Activated CD4-positive, alpha-beta memory T cell treated with anti-CD3 and anti-CD28 coated beads for 36 hours (primary cell): ENCODE data around the gene SEC22C. TPM values are rescaled to one million over a fixed set of nuclear protein-coding genes. Genes with fewer than 3 reads are reported as not detected.

Experiments
- total RNA-seq, 2 experiments: library from RNA; stranded (reverse); gene quantifications; one replicate each; pipeline ENCODE4 v1.2.3, GENCODE V29; 2021

The SEC22C gene
- total RNA-seq, 2 experiments from 2014 or later = 47.0 to 49.2 TPM

Other genes with a start within 250 kb of the SEC22C start
- not detected for gene LYZL4, start 171.4 kb downstream of the SEC22C start, total RNA-seq
- 1 to 10 TPM; 5.9 to 6.5 TPM for gene VIPR1, start 79.3 kb downstream of the SEC22C start, total RNA-seq
- 10 to 100 TPM; 58.0 to 59.3 TPM for gene SS18L2, start 8.9 kb upstream of the SEC22C start, total RNA-seq
- 10 to 100 TPM; 65.9 to 73.9 TPM for gene NKTR, start 18.7 kb upstream of the SEC22C start, total RNA-seq
- gene ZBTB47, start 71.7 kb upstream of the SEC22C start, total RNA-seq = 1 to 10 TPM; 1.0 to 1.1 TPM
- gene KLHL40, start 103.6 kb upstream of the SEC22C start, total RNA-seq = not detected
- not detected for gene HHATL, start 120.8 kb upstream of the SEC22C start, total RNA-seq
- gene CCDC13, start 191.3 kb upstream of the SEC22C start, total RNA-seq = under 1 TPM in 1 of 2 experiments, not detected in 1; 0.76 TPM
- gene HIGD1A, start 222.5 kb upstream of the SEC22C start, total RNA-seq = 10 to 100 TPM; 63.7 to 68.4 TPM
- gene ACKR2, start 227.5 kb upstream of the SEC22C start, total RNA-seq = under 1 TPM; 0.44 to 0.74 TPM